Muscle of leg (tissue), 11 donors: ENCODE results near the gene DMXL2. TPM values are rescaled to one million over a fixed set of nuclear protein-coding genes. Genes with fewer than 3 reads are reported as not detected.

ENCODE experiments used
- DNase-seq: peaks from one replicate; pipeline ENCODE4 v3.0.0; 2013
- H3K27ac ChIP-seq: one replicate; pipeline ENCODE4 v1.5.1; 2013; ENCODE audit warnings: mild to moderate bottlenecking, low read length, control low read depth
- H3K27me3 ChIP-seq: one replicate; pipeline ENCODE4 v1.6.1; 2013; ENCODE audit warnings: low read length; ENCODE audit not compliant: control insufficient read depth, insufficient read depth
- H3K36me3 ChIP-seq: one replicate; pipeline ENCODE4 v1.6.1; 2013; ENCODE audit warnings: low read length; ENCODE audit not compliant: control insufficient read depth, insufficient read depth
- H3K4me1 ChIP-seq: one replicate; pipeline ENCODE4 v1.6.1; 2013; ENCODE audit warnings: low read length; ENCODE audit not compliant: control insufficient read depth, insufficient read depth
- H3K4me3 ChIP-seq: one replicate; pipeline ENCODE4 v1.5.1; 2013; ENCODE audit warnings: low read length, control low read depth
- H3K9me3 ChIP-seq: replicated peaks from 2 replicates; pipeline ENCODE4 v1.6.1; 2013; ENCODE audit warnings: low read depth, low read length; ENCODE audit not compliant: control insufficient read depth
- WGBS: methylation state at CpG from one replicate; pipeline ENCODE4 v1.1.5; 2013; ENCODE audit warnings: missing lambda C conversion rate; ENCODE audit not compliant: insufficient coverage; 5-methylcytosine and 5-hydroxymethylcytosine counted together
- polyA plus RNA-seq, 8 donors: library from polyadenylated mRNA; unstranded; fragments of 120-200 nt; gene quantifications; one replicate each; pipeline versions ENCODE4 v1.2.1 to v1.2.3, GENCODE V29; 2013; ENCODE audit warnings: inconsistent platforms in 1 of 8, low replicate concordance in 1 of 8; ENCODE audit not compliant: insufficient read length in 8 of 8, insufficient read depth in 1 of 8
- total RNA-seq: library from RNA; stranded (reverse); fragments of 120-200 nt; gene quantifications from one replicate; pipeline ENCODE4 v1.2.4, GENCODE V29; 2013

Gene DMXL2
- total and polyA plus RNA-seq, 9 donors: 13.9 to 27.0 (median 21.4) TPM

GRCh38 chr15:51547656-51548055 is 74.9 kb downstream of the DMXL2 start:
- H3K27ac ChIP-seq: no peak overlapping the region
- no CpG with 5 or more reads among the region's 2 CpGs for WGBS
- H3K4me1 ChIP-seq: no peaks in the 10 kb centered on the region
- no peaks in the 10 kb centered on the region for H3K27me3 ChIP-seq
- no peak for DNase-seq
- H3K9me3 ChIP-seq: no peaks in the 10 kb centered on the region
- no peak overlapping the region for H3K4me3 ChIP-seq
- H3K36me3 ChIP-seq: no peaks in the 10 kb centered on the region

- 17% methylated on average over 1 of the region's 1 CpG for WGBS
- DNase-seq: peak; percentile 3
- no peak overlapping the region for H3K4me3 ChIP-seq
- no peaks in the 10 kb centered on the region for H3K9me3 ChIP-seq
- no peaks in the 10 kb centered on the region for H3K27me3 ChIP-seq
- peaks cover 4% of the 10 kb centered on the region for H3K36me3 ChIP-seq
- no peaks in the 10 kb centered on the region for H3K4me1 ChIP-seq
- H3K27ac ChIP-seq: no peak overlapping the region
Measured at GRCh38 chr15:51536965-51537574, 85.5 kb downstream of the DMXL2 start.

GRCh38 chr15:51533672-51534398 is 88.7 kb downstream of the DMXL2 start:
- no peaks in the 10 kb centered on the region for H3K9me3 ChIP-seq

GRCh38 chr15:51526955-51527354 is 95.6 kb downstream of the DMXL2 start:
- H3K4me1 ChIP-seq: no peaks in the 10 kb centered on the region
- H3K27me3 ChIP-seq: no peaks in the 10 kb centered on the region
- H3K9me3 ChIP-seq: peaks cover 7% of the 10 kb centered on the region
- H3K36me3 ChIP-seq: peaks cover 8% of the 10 kb centered on the region
- WGBS: 100% methylated on average over 3 of the region's 5 CpGs
- no peak overlapping the region for H3K4me3 ChIP-seq
- no peak overlapping the region for H3K27ac ChIP-seq
- DNase-seq: no peak

More at GRCh38 chr15:51533672-51534398, 88.7 kb downstream of the DMXL2 start:
- 86% methylated on average over 2 of the region's 4 CpGs for WGBS
- DNase-seq: no peak
- Histone ChIP-seq H3K27ac (no peak overlapping the region), H3K4me3 (no peak overlapping the region), H3K36me3 (peaks cover 4% of the 10 kb centered on the region), H3K4me1 (no peaks in the 10 kb centered on the region), H3K27me3 (no peaks in the 10 kb centered on the region)

GRCh38 chr15:51524376-51524775 is 98.2 kb downstream of the DMXL2 start:
- Histone ChIP-seq H3K27ac (no peak overlapping the region), H3K9me3 (peaks cover 7% of the 10 kb centered on the region), H3K36me3 (peaks cover 8% of the 10 kb centered on the region), H3K4me3 (no peak overlapping the region), H3K4me1 (no peaks in the 10 kb centered on the region), H3K27me3 (no peaks in the 10 kb centered on the region)
- DNase-seq: no peak
- WGBS: 95% methylated on average over 3 of the region's 5 CpGs

- Histone ChIP-seq H3K9me3 (no peaks in the 10 kb centered on the region), H3K4me1 (no peaks in the 10 kb centered on the region), H3K27me3 (no peaks in the 10 kb centered on the region), H3K36me3 (no peaks in the 10 kb centered on the region), H3K4me3 (no peak overlapping the region), H3K27ac (no peak overlapping the region)
- no peak for DNase-seq
- no CpG with 5 or more reads among the region's 1 CpG for WGBS
Measured at GRCh38 chr15:51516291-51516690, 106.3 kb downstream of the DMXL2 start.

- 100% methylated on average over 1 of the region's 1 CpG for WGBS
- Histone ChIP-seq H3K27ac (no peak overlapping the region), H3K36me3 (no peaks in the 10 kb centered on the region), H3K4me1 (no peaks in the 10 kb centered on the region), H3K4me3 (no peak overlapping the region), H3K9me3 (no peaks in the 10 kb centered on the region), H3K27me3 (no peaks in the 10 kb centered on the region)
- no peak for DNase-seq
Measured at GRCh38 chr15:51505251-51505650, 117.3 kb downstream of the DMXL2 start.

GRCh38 chr15:51503003-51503402 is 119.6 kb downstream of the DMXL2 start:
- no peak overlapping the region for H3K4me3 ChIP-seq
- peaks cover 9% of the 10 kb centered on the region for H3K36me3 ChIP-seq
- no peaks in the 10 kb centered on the region for H3K27me3 ChIP-seq

GRCh38 chr15:51499379-51499976 is 123.1 kb downstream of the DMXL2 start:
- Histone ChIP-seq H3K27ac (no peak overlapping the region), H3K27me3 (no peaks in the 10 kb centered on the region), H3K4me1 (no peaks in the 10 kb centered on the region), H3K36me3 (peaks cover 9% of the 10 kb centered on the region), H3K4me3 (no peak overlapping the region), H3K9me3 (no peaks in the 10 kb centered on the region)
- peak; percentile 2 for DNase-seq
- 100% methylated on average over 1 of the region's 5 CpGs for WGBS

More at GRCh38 chr15:51503003-51503402, 119.6 kb downstream of the DMXL2 start:
- H3K9me3 ChIP-seq: no peaks in the 10 kb centered on the region
- no peaks in the 10 kb centered on the region for H3K4me1 ChIP-seq
- no peak overlapping the region for H3K27ac ChIP-seq
- no peak for DNase-seq

GRCh38 chr15:51497806-51498205 is 124.8 kb downstream of the DMXL2 start:
- WGBS: 83% methylated on average over 1 of the region's 3 CpGs
- no peak overlapping the region for H3K4me3 ChIP-seq
- no peaks in the 10 kb centered on the region for H3K9me3 ChIP-seq
- H3K27ac ChIP-seq: no peak overlapping the region
- no peak for DNase-seq
- no peaks in the 10 kb centered on the region for H3K4me1 ChIP-seq
- H3K27me3 ChIP-seq: no peaks in the 10 kb centered on the region
- H3K36me3 ChIP-seq: peaks cover 9% of the 10 kb centered on the region
